GM12878 (cell line): ENCODE results near the gene BNC2. TPM values are rescaled to one million over a fixed set of nuclear protein-coding genes. Genes with fewer than 3 reads are reported as not detected.

Source experiments
- ATAC-seq: fragments of 200-7000 bp; cut with Tn5 transposase; 3 replicates; pipeline ENCODE4 v1.9.1; 2020; ENCODE audit warnings: mild to moderate bottlenecking, moderate library complexity
- BruUV-seq: library from RNA; stranded (reverse); fragments of 400-500 nt; replicated peaks from 2 replicates; lab custom pipeline; 2021; lab: Mats Ljungman, UMichigan
- CTCF ChIA-PET: fragments of 300-600 bp; sonication (Branson Sonifier 250); formaldehyde crosslinking; extraction: SDS; loops from one replicate; lab custom pipeline; 2021; ENCODE audit warnings: inconsistent platforms; lab: Yijun Ruan, JAX
- POLR2A ChIA-PET: fragments of 350-600 bp; formaldehyde crosslinking; extraction: SDS; loops from one replicate; lab custom pipeline; 2021; ENCODE audit warnings: inconsistent platforms; lab: Charles Lee
- RAD21 ChIA-PET: fragments of 300-600 bp; sonication (Branson Sonifier 250); formaldehyde crosslinking; loops from one replicate; lab custom pipeline; 2023; ENCODE audit warnings: antibody characterized with exemption; ENCODE audit not compliant: unreplicated experiment; lab: Charles Lee
- SMC1A ChIA-PET: fragments of 300-600 bp; sonication (Branson Sonifier 250); formaldehyde crosslinking; loops from one replicate; lab custom pipeline; 2023; ENCODE audit not compliant: unreplicated experiment, uncharacterized antibody; lab: Charles Lee
- DNase-seq: peaks from one replicate; pipeline ENCODE4 v3.0.0-alpha.2; 2011; ENCODE audit warnings: low read depth, low spot score
- FAIRE-seq: peaks from 3 replicates; lab custom pipeline; 2011; peaks lifted over from hg19 to GRCh38; lab: Jason Lieb, UNC
- H2AFZ ChIP-seq: 2 replicates; pipeline ENCODE4 v1.6.0; 2011; ENCODE audit warnings: low read depth, low read length, control low read depth; ENCODE audit not compliant: control insufficient read depth
- H3K27ac ChIP-seq: 2 replicates; pipeline ENCODE4 v1.5.1; 2011; ENCODE audit warnings: control low read depth; ENCODE audit not compliant: control insufficient read depth, insufficient read depth
- H3K27me3 ChIP-seq, 2 experiments: replicated peaks in 1 of 2; 2 replicates each; pipeline versions ENCODE4 v1.6.0 to v1.6.1; 2011; ENCODE audit warnings: low read length in 1 of 2; ENCODE audit not compliant: control insufficient read depth in 2 of 2, insufficient read depth in 2 of 2
- H3K36me3 ChIP-seq, 2 experiments: 2 replicates each; pipeline ENCODE4 v1.5.1; 2011; ENCODE audit warnings: low read length in 1 of 2; ENCODE audit not compliant: control insufficient read depth in 2 of 2, insufficient read depth in 2 of 2
- H3K4me1 ChIP-seq: 2 replicates; pipeline ENCODE4 v1.6.1; 2011; ENCODE audit warnings: mild to moderate bottlenecking, low read length, moderate library complexity, mixed read lengths; ENCODE audit not compliant: control insufficient read depth, insufficient read depth
- H3K4me2 ChIP-seq: 2 replicates; pipeline ENCODE4 v1.6.0; 2011; ENCODE audit warnings: control low read depth; ENCODE audit not compliant: control insufficient read depth, insufficient read depth
- H3K4me3 ChIP-seq: fragments of 200-600 bp; sonication (generic); 2 replicates; pipeline ENCODE4 v1.5.1; 2016
- H3K79me2 ChIP-seq: 2 replicates; pipeline ENCODE4 v1.6.0; 2011; ENCODE audit warnings: low read length; ENCODE audit not compliant: control insufficient read depth, insufficient read depth
- H3K9ac ChIP-seq: 2 replicates; pipeline ENCODE4 v1.8.0; 2011; ENCODE audit warnings: low read length, control low read depth, mixed read lengths; ENCODE audit not compliant: control insufficient read depth, insufficient read depth
- H3K9me3 ChIP-seq: replicated peaks from 3 replicates; pipeline ENCODE4 v1.5.1; 2011; ENCODE audit warnings: mild to moderate bottlenecking, low read length; ENCODE audit not compliant: control insufficient read depth, insufficient read depth
- H4K20me1 ChIP-seq: 2 replicates; pipeline ENCODE4 v1.6.0; 2011; ENCODE audit not compliant: control insufficient read depth, insufficient read depth
- CREB1 ChIP-seq: IDR thresholded peaks from 2 replicates; pipeline ENCODE4 v1.6.1; 2012; ENCODE audit warnings: low read depth, mild to moderate bottlenecking, inconsistent platforms
- E2F4 ChIP-seq: IDR thresholded peaks from 2 replicates; pipeline ENCODE4 v1.6.1; 2012; ENCODE audit warnings: low read depth, low read length, improper control_type of control experiment
- E4F1 ChIP-seq: fragments of 450-650 bp; IDR thresholded peaks from 2 replicates; pipeline ENCODE4 v1.6.1; 2018; ENCODE audit warnings: borderline replicate concordance, mild to moderate bottlenecking; ENCODE audit not compliant: partially characterized antibody
- GABPA ChIP-seq: IDR thresholded peaks from 2 replicates; pipeline ENCODE4 v1.6.1; 2014; ENCODE audit warnings: antibody characterized with exemption, low read depth, mild to moderate bottlenecking, inconsistent platforms
- GATAD2B ChIP-seq: fragments of 450-650 bp; conservative IDR thresholded peaks from 2 replicates; pipeline ENCODE4 v1.6.1; 2017; ENCODE audit warnings: low read depth, mild to moderate bottlenecking, moderate library complexity
- KAT2A ChIP-seq: conservative IDR thresholded peaks from 2 replicates; pipeline ENCODE4 v1.6.1; 2011; ENCODE audit warnings: low read depth, low read length; ENCODE audit not compliant: control insufficient read depth
- NRF1 ChIP-seq: conservative IDR thresholded peaks from 2 replicates; pipeline ENCODE4 v1.6.1; 2011; ENCODE audit warnings: mild to moderate bottlenecking, low read depth, low read length, improper control_type of control experiment
- POLR2AphosphoS5 ChIP-seq: IDR thresholded peaks from 2 replicates; pipeline ENCODE4 v1.6.1; 2011; ENCODE audit warnings: mild to moderate bottlenecking, low read length, inconsistent platforms
- TAF1 ChIP-seq: IDR thresholded peaks from 2 replicates; pipeline ENCODE4 v1.6.1; 2011; ENCODE audit warnings: mild to moderate bottlenecking, low read depth, low read length, borderline replicate concordance
- USF1 ChIP-seq: IDR thresholded peaks from 2 replicates; pipeline ENCODE4 v1.6.1; 2011; ENCODE audit warnings: borderline replicate concordance, low read depth, mild to moderate bottlenecking, moderate library complexity, mixed read lengths, low read length; ENCODE audit not compliant: insufficient read depth; ENCODE audit errors: extremely low read length
- YY1 ChIP-seq: IDR thresholded peaks from 2 replicates; pipeline ENCODE4 v1.6.1; 2011; ENCODE audit warnings: low read depth, mild to moderate bottlenecking, low read length
- WGBS: methylation state at CpG from one replicate; pipeline ENCODE4 v1.1.6; 2016; ENCODE audit warnings: low lambda C conversion rate; ENCODE audit not compliant: insufficient replicate concordance, insufficient coverage; ENCODE audit errors: missing lambda C conversion rate; 5-methylcytosine and 5-hydroxymethylcytosine counted together
- in situ Hi-C: fragments of 300-500 bp; cut with MboI; formaldehyde crosslinking; loops from 9 replicates; pipeline ENCODE4 v1.14.3; 2018; ENCODE audit warnings: mixed read lengths
- intact Hi-C: fragments of 100-400 bp; cut with micrococcal nuclease; formaldehyde crosslinking; loops from one replicate; pipeline ENCODE4 v1.14.2; 2022; ENCODE audit not compliant: unreplicated experiment
- polyA plus RNA-seq, 11 experiments: library from polyadenylated mRNA; depleted of rRNA in 4 of 11; unstranded in 6 of 11; stranded (reverse) in 5 of 11; fragments of >200 nt; fragmentation: Nextera tagmentation in 4 of 11; fragmentation: Illumina TruSeq in 1 of 11; extraction: Ambion mirVana in 4 of 11; extraction: Trizol in 1 of 11; gene quantifications; 1 replicate in 1 of 11; 2 replicates in 10 of 11; pipeline versions ENCODE4 v1.2.1 to v1.2.3, GENCODE V29; 2011 to 2016; ENCODE audit warnings: inconsistent platforms in 2 of 11, missing spikeins in 2 of 11, low read depth in 1 of 11
- total RNA-seq, 4 experiments: library from RNA; depleted of rRNA in 3 of 4; stranded (reverse); fragments of >200 nt in 3 of 4; fragmentation: Illumina TruSeq in 1 of 4; extraction: Trizol in 1 of 4; gene quantifications; 2 replicates each; pipeline versions ENCODE4 v1.2.1 to v1.2.3, GENCODE V29; 2013 to 2021
- TF ChIP-seq, protein P1 (sequence below): IDR thresholded peaks from 2 replicates; pipeline ENCODE4 v1.6.1; 2011; ENCODE audit warnings: borderline replicate concordance, low read depth, mild to moderate bottlenecking, moderate library complexity, low read length; ENCODE audit not compliant: insufficient read depth, poor library complexity, severe bottlenecking
- TF ChIP-seq, protein P2 (sequence below), 3 experiments: IDR thresholded peaks in 2 of 3; conservative IDR thresholded peaks in 1 of 3; 2 replicates each; pipeline ENCODE4 v1.5.1; 2011; ENCODE audit warnings: low read depth in 3 of 3, low read length in 3 of 3, mild to moderate bottlenecking in 3 of 3, control low read depth in 2 of 3, moderate library complexity in 2 of 3, inconsistent platforms in 1 of 3, mixed read lengths in 1 of 3; ENCODE audit not compliant: control insufficient read depth in 2 of 3, insufficient read depth in 1 of 3; ENCODE audit errors: extremely low read depth in 1 of 3

Gene BNC2
- total and polyA plus RNA-seq, 10 of the 15 experiments (the other 5 are each of a cell fraction or from before 2014, with no cell fraction given), result 0.05 to 14.5 (median 0.26) TPM

DNA sequence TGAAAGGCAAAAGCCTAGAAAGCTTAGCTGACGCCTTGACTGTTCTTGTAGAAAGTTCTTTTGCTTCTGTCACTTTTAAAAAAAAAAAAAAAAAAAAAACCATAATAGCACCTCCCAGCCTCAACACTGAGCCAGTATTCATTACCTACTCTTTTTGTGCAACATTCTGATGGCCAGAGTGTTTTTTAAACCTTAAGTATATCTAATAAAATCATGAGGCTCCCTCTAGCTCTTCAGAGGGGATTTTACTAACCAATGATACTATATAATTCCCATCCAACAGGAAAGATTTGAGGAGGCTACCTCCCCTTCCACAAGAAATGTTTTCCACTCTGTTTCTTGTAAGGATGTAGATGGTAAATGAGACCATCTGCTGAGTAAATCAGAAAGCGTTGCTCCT is 3.9 kb downstream of the BNC2 start:
- H4K20me1 ChIP-seq, result no peaks in the 10 kb centered on the region
- H3K4me1 ChIP-seq, result no peaks in the 10 kb centered on the region
- in situ Hi-C loops (no loop called here), intact Hi-C loops (no loop called here)
- no peak overlapping the region for H3K9ac ChIP-seq
- H3K4me3 ChIP-seq, result no peak overlapping the region
- no peak overlapping the region for H3K27ac ChIP-seq
- BruUV-seq, result no TSS peak
- WGBS, result 0% methylated on average over 2 of the region's 2 CpGs
- no peaks in the 10 kb centered on the region; the same call in 2 of the 3 replicates for H3K9me3 ChIP-seq
- H3K4me2 ChIP-seq, result no peak overlapping the region
- ChIA-PET SMC1A (no interaction called here), CTCF (no interaction called here), RAD21 (no interaction called here), POLR2A (no interaction called here)
- no peak overlapping the region for H2AFZ ChIP-seq
- H3K36me3 ChIP-seq, result no peaks in the 10 kb centered on the region
- H3K79me2 ChIP-seq, result no peaks in the 10 kb centered on the region
- no peak for ATAC-seq
- DNase-seq, result no peak
- FAIRE-seq, result no peak
- H3K27me3 ChIP-seq, result no peaks in the 10 kb centered on the region; a peak in 1 of 4 replicates
- TF ChIP-seq POLR2AphosphoS5, result no peak
- no peak for TF ChIP-seq TAF1
- TF ChIP-seq, protein P1, sequence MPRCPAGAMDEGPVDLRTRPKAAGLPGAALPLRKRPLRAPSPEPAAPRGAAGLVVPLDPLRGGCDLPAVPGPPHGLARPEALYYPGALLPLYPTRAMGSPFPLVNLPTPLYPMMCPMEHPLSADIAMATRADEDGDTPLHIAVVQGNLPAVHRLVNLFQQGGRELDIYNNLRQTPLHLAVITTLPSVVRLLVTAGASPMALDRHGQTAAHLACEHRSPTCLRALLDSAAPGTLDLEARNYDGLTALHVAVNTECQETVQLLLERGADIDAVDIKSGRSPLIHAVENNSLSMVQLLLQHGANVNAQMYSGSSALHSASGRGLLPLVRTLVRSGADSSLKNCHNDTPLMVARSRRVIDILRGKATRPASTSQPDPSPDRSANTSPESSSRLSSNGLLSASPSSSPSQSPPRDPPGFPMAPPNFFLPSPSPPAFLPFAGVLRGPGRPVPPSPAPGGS, result no peak
- no peak for TF ChIP-seq YY1
- TF ChIP-seq E2F4, result no peak
- TF ChIP-seq CREB1, result no peak
- TF ChIP-seq KAT2A, result no peak
- no peak for TF ChIP-seq E4F1
- TF ChIP-seq GABPA, result no peak
- TF ChIP-seq, protein P2, sequence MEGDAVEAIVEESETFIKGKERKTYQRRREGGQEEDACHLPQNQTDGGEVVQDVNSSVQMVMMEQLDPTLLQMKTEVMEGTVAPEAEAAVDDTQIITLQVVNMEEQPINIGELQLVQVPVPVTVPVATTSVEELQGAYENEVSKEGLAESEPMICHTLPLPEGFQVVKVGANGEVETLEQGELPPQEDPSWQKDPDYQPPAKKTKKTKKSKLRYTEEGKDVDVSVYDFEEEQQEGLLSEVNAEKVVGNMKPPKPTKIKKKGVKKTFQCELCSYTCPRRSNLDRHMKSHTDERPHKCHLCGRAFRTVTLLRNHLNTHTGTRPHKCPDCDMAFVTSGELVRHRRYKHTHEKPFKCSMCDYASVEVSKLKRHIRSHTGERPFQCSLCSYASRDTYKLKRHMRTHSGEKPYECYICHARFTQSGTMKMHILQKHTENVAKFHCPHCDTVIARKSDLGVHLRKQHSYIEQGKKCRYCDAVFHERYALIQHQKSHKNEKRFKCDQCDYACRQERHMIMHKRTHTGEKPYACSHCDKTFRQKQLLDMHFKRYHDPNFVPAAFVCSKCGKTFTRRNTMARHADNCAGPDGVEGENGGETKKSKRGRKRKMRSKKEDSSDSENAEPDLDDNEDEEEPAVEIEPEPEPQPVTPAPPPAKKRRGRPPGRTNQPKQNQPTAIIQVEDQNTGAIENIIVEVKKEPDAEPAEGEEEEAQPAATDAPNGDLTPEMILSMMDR (IDR thresholded peaks at IDR 0.05 in 2 of 3, conservative IDR thresholded peaks at IDR 0.05 in 1 of 3; ENCODE audit: control insufficient read depth in 2 of 3, extremely low read depth in 1 of 3, insufficient read depth in 1 of 3, low read depth in 3 of 3, low read length in 3 of 3), result no peak
- no peak for TF ChIP-seq NRF1
- TF ChIP-seq GATAD2B, result no peak
- no peak for TF ChIP-seq USF1
